Measurements from ENCODE around the gene DHX9. TPM values are rescaled to one million over a fixed set of nuclear protein-coding genes. Genes with fewer than 3 reads are reported as not detected.

Gene DHX9
- total and polyA plus RNA-seq, 2 of the 13 experiments (the other 11 are each of a cell fraction or from before 2014, with no cell fraction given) = 84.8 to 211 TPM

- no peak for TF ChIP-seq ZNF710 (CRISPR knock-in tag; IDR thresholded peaks at IDR 0.05; ENCODE audit: borderline replicate concordance)
These were observed 86.5 kb downstream of the DHX9 start (continued) for GRCh38 chr1:182925661-182926060.

GRCh38 chr1:182927693-182928433 is 88.7 kb downstream of the DHX9 start:
- Histone ChIP-seq H3K4me1 (ENCODE audit: insufficient read depth, low read length) (no peaks in the 10 kb centered on the region), H3K79me2 (ENCODE audit: insufficient read depth, low read length) (no peaks in the 10 kb centered on the region), H3K4me2 (ENCODE audit: low read depth, low read length) (no peak overlapping the region), H3K4me3 (replicated peaks in 1 of 3; ENCODE audit: insufficient read depth in 1 of 3, low read depth in 2 of 3, low read length in 3 of 3) (no peak overlapping the region), H2AFZ (ENCODE audit: low read length) (no peak overlapping the region), H3K9me3 (ENCODE audit: low read length) (no peaks in the 10 kb centered on the region), H3K27ac (ENCODE audit: extremely low read length, insufficient read depth, low read length) (no peak overlapping the region), H3K9ac (ENCODE audit: insufficient read depth, low read depth, low read length) (no peak overlapping the region), H4K20me1 (ENCODE audit: insufficient read depth, low read length) (no peaks in the 10 kb centered on the region), H3K36me3 (replicated peaks in 1 of 2; ENCODE audit: control insufficient read depth in 1 of 2, insufficient read depth in 2 of 2, low read length in 2 of 2) (no peaks in the 10 kb centered on the region), H3K27me3 (ENCODE audit: control insufficient read depth in 1 of 2, insufficient read depth in 2 of 2, low read length in 2 of 2) (no peaks in the 10 kb centered on the region)
- no peak for DNase-seq (ENCODE audit: low spot score)
- no TSS peak for BruUV-seq (replicated peaks)
- CTCF ChIA-PET (ENCODE audit: low intra/inter-chr PET ratio, low total read pairs) = no interaction called here
- no peak for ATAC-seq
- FAIRE-seq = no peak
- intact Hi-C loops (cut with micrococcal nuclease; ENCODE audit: unreplicated experiment) = no loop called here
- in situ Hi-C loops (cut with HindIII; ENCODE audit: extremely low pct_ligation_motif_present, low pct_unique_long_range_greater_than_20kb) = no loop called here
- TF ChIP-seq ZBTB10 (CRISPR knock-in tag; IDR thresholded peaks at IDR 0.05; ENCODE audit: borderline replicate concordance) (no peak), ZKSCAN8 (CRISPR knock-in tag; IDR thresholded peaks at IDR 0.05; ENCODE audit: borderline replicate concordance) (no peak), PRDM4 (CRISPR knock-in tag; IDR thresholded peaks at IDR 0.05; ENCODE audit: borderline replicate concordance) (no peak), ZNF616 (CRISPR knock-in tag; IDR thresholded peaks at IDR 0.05; ENCODE audit: low read depth) (no peak), ZNF747 (CRISPR knock-in tag; IDR thresholded peaks at IDR 0.05; ENCODE audit: borderline replicate concordance) (no peak)
- 4% methylated on average over 1 of the region's 1 CpG for WGBS (ENCODE audit: low lambda C conversion rate)
- POLR2A ChIA-PET = no interaction called here
